ENCODE measurements around the gene MDFI.

MDFI gene

GRCh38 chr6:41638002-41638934, at the start of gene MDFI:
Gene MDFI, plus strand, starts transcription at chr6:41638468. Its CDS starts 282 bp downstream, at chr6:41638750.
- DNase-seq, result no peak

- no peak for DNase-seq
Measured at GRCh38 chr6:41589223-41589622, 49.0 kb upstream of the MDFI start.

GRCh38 chr6:41589636-41590622, 48.3 kb upstream of the MDFI start:
- no peak for DNase-seq

GRCh38 chr6:41591122-41591521, 47.1 kb upstream of the MDFI start:
- DNase-seq, result no peak

GRCh38 chr6:41591859-41592502, 46.3 kb upstream of the MDFI start:
- DNase-seq, result peak; percentile 76

- DNase-seq, result no peak
Measured at GRCh38 chr6:41593406-41593805, 44.9 kb upstream of the MDFI start.

- no peak for DNase-seq
Measured at GRCh38 chr6:41593839-41594238, 44.4 kb upstream of the MDFI start.

GRCh38 chr6:41594326-41594725, 43.9 kb upstream of the MDFI start:
- no peak for DNase-seq

GRCh38 chr6:41594766-41595165, 43.5 kb upstream of the MDFI start:
- no peak for DNase-seq

GRCh38 chr6:41595166-41595565, 43.1 kb upstream of the MDFI start:
- no peak for DNase-seq

- no peak for DNase-seq
Measured at GRCh38 chr6:41596096-41596685, 42.1 kb upstream of the MDFI start.

- no peak for DNase-seq
Measured at GRCh38 chr6:41596807-41597206, 41.5 kb upstream of the MDFI start.

- no peak for DNase-seq
Measured at GRCh38 chr6:41597246-41598000, 40.8 kb upstream of the MDFI start.

GRCh38 chr6:41598670-41599014, 39.6 kb upstream of the MDFI start:
- no peak for DNase-seq

- DNase-seq, result no peak
Measured at GRCh38 chr6:41599015-41599851, 39.0 kb upstream of the MDFI start.

GRCh38 chr6:41599852-41600445, 38.3 kb upstream of the MDFI start:
- DNase-seq, result no peak

- DNase-seq, result no peak
Measured at GRCh38 chr6:41600499-41601247, 37.6 kb upstream of the MDFI start.

- DNase-seq, result no peak
Measured at GRCh38 chr6:41601248-41601549, 37.1 kb upstream of the MDFI start.

- DNase-seq, result no peak
Measured at GRCh38 chr6:41602422-41602743, 35.9 kb upstream of the MDFI start.

Data from stimulated activated CD4-positive, alpha-beta T cell treated with anti-CD3 and anti-CD28 coated beads, Interleukin-1b, Interleukin-23, amount 100 ng/mL, for 48 hours (primary cell).